Measurements from ENCODE around the gene NLRP12.

Gene NLRP12

DNA sequence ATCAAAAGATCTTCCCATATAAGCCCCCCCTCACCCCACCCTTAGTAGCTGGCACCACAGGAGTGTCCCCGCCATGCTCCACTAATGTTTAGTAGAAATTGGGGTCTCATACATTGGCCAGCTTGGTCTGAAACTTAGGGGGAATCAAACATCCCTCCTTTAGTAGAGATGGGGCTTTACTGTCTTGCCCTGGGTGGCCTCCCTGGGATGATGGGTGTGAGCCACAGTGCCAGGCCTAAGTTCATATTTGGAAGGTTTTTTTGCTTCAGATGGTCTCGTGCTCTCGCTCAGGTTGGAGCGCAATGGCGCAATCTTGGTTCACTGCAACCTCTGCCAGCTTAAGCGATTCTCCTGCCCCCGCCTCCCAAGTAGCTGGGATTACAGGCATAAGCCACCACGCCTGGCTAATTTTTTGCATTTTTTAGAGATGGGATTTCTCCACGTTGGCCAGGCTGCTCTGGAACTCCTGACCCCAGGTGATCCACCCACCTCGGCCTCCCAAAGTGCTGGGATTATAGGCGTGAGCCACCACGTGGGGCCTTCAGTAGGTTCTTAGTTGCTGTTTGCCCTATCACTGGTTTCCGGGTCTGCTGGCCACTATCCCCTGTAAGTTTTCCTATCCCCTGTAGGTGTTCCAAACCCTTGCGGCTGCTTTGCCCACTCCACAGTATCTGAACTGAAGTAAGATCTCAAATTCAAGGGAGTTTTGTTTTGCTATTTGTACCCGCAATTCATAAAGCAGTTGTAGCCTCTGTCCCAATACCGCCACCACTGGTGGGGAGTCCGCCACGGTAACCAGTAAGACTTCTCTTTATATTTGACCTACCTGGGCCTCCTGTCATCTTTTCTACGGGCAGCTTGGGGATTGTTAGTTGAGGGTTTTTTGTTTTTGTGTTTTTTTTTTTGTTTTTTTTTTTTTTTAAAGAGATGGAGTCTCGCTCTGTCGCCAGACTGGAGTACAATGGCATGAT, 34.1 kb downstream of the NLRP12 start:
- H3K79me1 ChIP-seq (ENCODE audit: low read depth, low read length): no peaks in the 10 kb centered on the region

GRCh38 chr19:53787266-53787665, 36.8 kb downstream of the NLRP12 start:
- WGBS, 2 donors (ENCODE audit: extremely low coverage in 2 of 2, insufficient read length in 2 of 2, insufficient replicate concordance in 1 of 2): no CpG with 5 or more reads among the region's 15 CpGs
- no peak overlapping the region for H3K4me3 ChIP-seq (ENCODE audit: low read length in 2 of 2)

More for the DNA sequence above, 34.1 kb downstream of the NLRP12 start:
- H3K4me2 ChIP-seq (ENCODE audit: insufficient read depth, low read length, poor library complexity, severe bottlenecking): no peak overlapping the region
- H3K9me3 ChIP-seq (replicated peaks in 1 of 2; ENCODE audit: control insufficient read depth in 2 of 2, insufficient read depth in 1 of 2, low read depth in 1 of 2, low read length in 2 of 2): no peaks in the 10 kb centered on the region
- H2AFZ ChIP-seq (ENCODE audit: low read length): no peak overlapping the region
- no peak overlapping the region for H2BK120ac ChIP-seq (ENCODE audit: low read depth, low read length)
- no peak overlapping the region for H3K4me3 ChIP-seq (ENCODE audit: low read length in 2 of 2)
- H2BK5ac ChIP-seq (ENCODE audit: low read length): no peak overlapping the region
- no peak overlapping the region for H4K8ac ChIP-seq (ENCODE audit: low read depth, low read length)
- H2BK12ac ChIP-seq (ENCODE audit: low read length): no peak overlapping the region
- H3K36me3 ChIP-seq (replicated peaks in 1 of 2; ENCODE audit: control insufficient read depth in 2 of 2, insufficient read depth in 2 of 2, low read length in 2 of 2): no peaks in the 10 kb centered on the region
- H3K4ac ChIP-seq (ENCODE audit: low read length): no peak overlapping the region
- WGBS, 2 donors (ENCODE audit: extremely low coverage in 2 of 2, insufficient read length in 2 of 2, insufficient replicate concordance in 1 of 2): no CpG with 5 or more reads among the region's 21 CpGs
- H2AK5ac ChIP-seq (ENCODE audit: low read depth, low read length): no peak overlapping the region
- no peak overlapping the region for H3K27ac ChIP-seq (replicated peaks; ENCODE audit: low read length)
- no peak overlapping the region for H3K14ac ChIP-seq (ENCODE audit: low read length)
- peak overlapping the region; percentile 92 for H3K23ac ChIP-seq (ENCODE audit: low read depth, low read length, poor library complexity)
- no peak overlapping the region for H4K91ac ChIP-seq (ENCODE audit: low read depth, low read length, poor library complexity)
- no peak for DNase-seq (ENCODE audit: low spot score)
- peaks cover 0 to 1% of the 10 kb centered on the region in 2 donors for H3K4me1 ChIP-seq (ENCODE audit: control insufficient read depth in 2 of 2, insufficient read depth in 1 of 2, low read depth in 1 of 2, low read length in 2 of 2)
- no peak overlapping the region for H3K9ac ChIP-seq (ENCODE audit: low read depth, low read length, poor library complexity)
- H3K18ac ChIP-seq (ENCODE audit: low read length): no peak overlapping the region
- no peak overlapping the region for H2BK15ac ChIP-seq (ENCODE audit: low read length)
- H3K27me3 ChIP-seq (ENCODE audit: control insufficient read depth in 3 of 3, insufficient read depth in 3 of 3, low read depth in 1 of 3, low read length in 3 of 3): no peaks in the 10 kb centered on the region

GRCh38 chr19:53786744-53787143, 37.4 kb downstream of the NLRP12 start:
- no peak overlapping the region for H3K18ac ChIP-seq (ENCODE audit: low read length)
- H3K4me3 ChIP-seq (ENCODE audit: low read length in 2 of 2): no peak overlapping the region
- no peak overlapping the region for H2BK15ac ChIP-seq (ENCODE audit: low read length)
- H2BK120ac ChIP-seq (ENCODE audit: low read depth, low read length): no peak overlapping the region
- H3K4ac ChIP-seq (ENCODE audit: low read length): no peak overlapping the region
- H3K9me3 ChIP-seq (replicated peaks in 1 of 2; ENCODE audit: control insufficient read depth in 2 of 2, insufficient read depth in 1 of 2, low read depth in 1 of 2, low read length in 2 of 2): no peaks in the 10 kb centered on the region
- no peak overlapping the region for H2BK5ac ChIP-seq (ENCODE audit: low read length)
- H3K4me1 ChIP-seq (ENCODE audit: control insufficient read depth in 2 of 2, insufficient read depth in 1 of 2, low read depth in 1 of 2, low read length in 2 of 2): peaks cover 0 to 1% of the 10 kb centered on the region in 2 donors
- H2BK12ac ChIP-seq (ENCODE audit: low read length): no peak overlapping the region
- H3K79me1 ChIP-seq (ENCODE audit: low read depth, low read length): no peaks in the 10 kb centered on the region
- H4K91ac ChIP-seq (ENCODE audit: low read depth, low read length, poor library complexity): no peak overlapping the region
- H2AFZ ChIP-seq (ENCODE audit: low read length): no peak overlapping the region
- no peaks in the 10 kb centered on the region for H3K27me3 ChIP-seq (ENCODE audit: control insufficient read depth in 3 of 3, insufficient read depth in 3 of 3, low read depth in 1 of 3, low read length in 3 of 3)
- H4K8ac ChIP-seq (ENCODE audit: low read depth, low read length): no peak overlapping the region
- no peaks in the 10 kb centered on the region for H3K36me3 ChIP-seq (replicated peaks in 1 of 2; ENCODE audit: control insufficient read depth in 2 of 2, insufficient read depth in 2 of 2, low read length in 2 of 2)
- H3K9ac ChIP-seq (ENCODE audit: low read depth, low read length, poor library complexity): no peak overlapping the region
- H3K27ac ChIP-seq (replicated peaks; ENCODE audit: low read length): no peak overlapping the region
- H3K14ac ChIP-seq (ENCODE audit: low read length): no peak overlapping the region
- no peak overlapping the region for H3K4me2 ChIP-seq (ENCODE audit: insufficient read depth, low read length, poor library complexity, severe bottlenecking)
- H2AK5ac ChIP-seq (ENCODE audit: low read depth, low read length): no peak overlapping the region
- no peak overlapping the region for H3K23ac ChIP-seq (ENCODE audit: low read depth, low read length, poor library complexity)
- no CpG with 5 or more reads among the region's 7 CpGs for WGBS, 2 donors (ENCODE audit: extremely low coverage in 2 of 2, insufficient read length in 2 of 2, insufficient replicate concordance in 1 of 2)
- DNase-seq (ENCODE audit: low spot score): no peak

More at GRCh38 chr19:53787266-53787665, 36.8 kb downstream of the NLRP12 start:
- no peak overlapping the region for H2BK12ac ChIP-seq (ENCODE audit: low read length)
- no peak overlapping the region for H2BK120ac ChIP-seq (ENCODE audit: low read depth, low read length)
- H4K8ac ChIP-seq (ENCODE audit: low read depth, low read length): no peak overlapping the region
- H2AFZ ChIP-seq (ENCODE audit: low read length): no peak overlapping the region
- no peak overlapping the region for H3K14ac ChIP-seq (ENCODE audit: low read length)
- H3K4me1 ChIP-seq (ENCODE audit: control insufficient read depth in 2 of 2, insufficient read depth in 1 of 2, low read depth in 1 of 2, low read length in 2 of 2): peaks cover 0 to 1% of the 10 kb centered on the region in 2 donors
- no peak overlapping the region for H2BK5ac ChIP-seq (ENCODE audit: low read length)
- H3K18ac ChIP-seq (ENCODE audit: low read length): no peak overlapping the region
- no peak overlapping the region for H3K4me2 ChIP-seq (ENCODE audit: insufficient read depth, low read length, poor library complexity, severe bottlenecking)
- H3K36me3 ChIP-seq (replicated peaks in 1 of 2; ENCODE audit: control insufficient read depth in 2 of 2, insufficient read depth in 2 of 2, low read length in 2 of 2): no peaks in the 10 kb centered on the region
- no peaks in the 10 kb centered on the region for H3K27me3 ChIP-seq (ENCODE audit: control insufficient read depth in 3 of 3, insufficient read depth in 3 of 3, low read depth in 1 of 3, low read length in 3 of 3)
- no peak for DNase-seq (ENCODE audit: low spot score)
- no peak overlapping the region for H2BK15ac ChIP-seq (ENCODE audit: low read length)
- H4K91ac ChIP-seq (ENCODE audit: low read depth, low read length, poor library complexity): no peak overlapping the region
- no peaks in the 10 kb centered on the region for H3K79me1 ChIP-seq (ENCODE audit: low read depth, low read length)
- no peak overlapping the region for H2AK5ac ChIP-seq (ENCODE audit: low read depth, low read length)
- no peaks in the 10 kb centered on the region for H3K9me3 ChIP-seq (replicated peaks in 1 of 2; ENCODE audit: control insufficient read depth in 2 of 2, insufficient read depth in 1 of 2, low read depth in 1 of 2, low read length in 2 of 2)
- H3K23ac ChIP-seq (ENCODE audit: low read depth, low read length, poor library complexity): peak overlapping the region; percentile 48
- no peak overlapping the region for H3K27ac ChIP-seq (replicated peaks; ENCODE audit: low read length)
- no peak overlapping the region for H3K4ac ChIP-seq (ENCODE audit: low read length)
- no peak overlapping the region for H3K9ac ChIP-seq (ENCODE audit: low read depth, low read length, poor library complexity)

DNA sequence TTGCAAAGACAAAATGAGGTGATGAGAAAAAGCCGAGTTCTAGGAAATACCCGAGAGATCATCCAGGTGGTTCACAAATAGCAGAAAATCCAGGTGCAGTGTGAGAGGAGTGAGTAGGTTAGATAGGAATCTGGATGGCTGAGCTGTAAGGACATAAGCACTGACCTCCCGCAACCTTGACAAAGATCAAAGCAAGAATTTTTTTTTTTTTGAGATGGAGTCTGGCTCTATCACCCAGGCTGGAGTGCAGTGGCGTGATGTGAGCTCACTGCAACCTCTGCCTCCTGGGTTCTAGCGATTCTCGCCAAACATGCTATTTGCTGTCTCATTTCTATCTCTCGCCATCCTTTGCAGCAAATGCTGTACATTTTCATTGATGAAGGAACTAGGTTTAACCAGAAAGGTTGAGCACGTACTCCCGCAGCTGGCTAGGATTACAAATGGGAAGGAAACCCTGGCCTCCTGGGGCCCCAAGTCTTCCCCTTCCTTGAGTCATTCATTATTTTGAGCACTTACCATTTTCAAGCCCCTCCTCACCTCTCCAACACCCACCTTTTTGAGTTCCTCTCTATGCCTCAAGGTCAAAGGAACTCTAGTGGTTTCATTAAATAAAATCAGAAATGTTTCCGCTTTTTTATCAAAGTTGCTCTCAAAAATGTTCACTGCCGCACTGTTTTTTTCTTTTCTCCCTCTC, 38.8 kb downstream of the NLRP12 start:
- H3K27me3 ChIP-seq (ENCODE audit: control insufficient read depth in 3 of 3, insufficient read depth in 3 of 3, low read depth in 1 of 3, low read length in 3 of 3): no peaks in the 10 kb centered on the region
- H2AK5ac ChIP-seq (ENCODE audit: low read depth, low read length): no peak overlapping the region
- H3K9me3 ChIP-seq (replicated peaks in 1 of 2; ENCODE audit: control insufficient read depth in 2 of 2, insufficient read depth in 1 of 2, low read depth in 1 of 2, low read length in 2 of 2): no peaks in the 10 kb centered on the region
- H3K9ac ChIP-seq (ENCODE audit: low read depth, low read length, poor library complexity): no peak overlapping the region
- H3K23ac ChIP-seq (ENCODE audit: low read depth, low read length, poor library complexity): no peak overlapping the region
- H2BK12ac ChIP-seq (ENCODE audit: low read length): no peak overlapping the region
- no peak for DNase-seq (ENCODE audit: low spot score)
- no CpG with 5 or more reads among the region's 11 CpGs for WGBS, 2 donors (ENCODE audit: extremely low coverage in 2 of 2, insufficient read length in 2 of 2, insufficient replicate concordance in 1 of 2)
- no peak overlapping the region for H3K14ac ChIP-seq (ENCODE audit: low read length)
- no peak overlapping the region for H2BK5ac ChIP-seq (ENCODE audit: low read length)
- no peak overlapping the region for H4K8ac ChIP-seq (ENCODE audit: low read depth, low read length)
- no peaks in the 10 kb centered on the region for H3K79me1 ChIP-seq (ENCODE audit: low read depth, low read length)
- peaks cover 0 to 1% of the 10 kb centered on the region in 2 donors for H3K4me1 ChIP-seq (ENCODE audit: control insufficient read depth in 2 of 2, insufficient read depth in 1 of 2, low read depth in 1 of 2, low read length in 2 of 2)
- H3K27ac ChIP-seq (replicated peaks; ENCODE audit: low read length): no peak overlapping the region
- H2BK120ac ChIP-seq (ENCODE audit: low read depth, low read length): no peak overlapping the region
- no peak overlapping the region for H4K91ac ChIP-seq (ENCODE audit: low read depth, low read length, poor library complexity)
- H3K4ac ChIP-seq (ENCODE audit: low read length): no peak overlapping the region
- H2AFZ ChIP-seq (ENCODE audit: low read length): no peak overlapping the region
- H2BK15ac ChIP-seq (ENCODE audit: low read length): no peak overlapping the region
- no peak overlapping the region for H3K18ac ChIP-seq (ENCODE audit: low read length)
- H3K36me3 ChIP-seq (replicated peaks in 1 of 2; ENCODE audit: control insufficient read depth in 2 of 2, insufficient read depth in 2 of 2, low read length in 2 of 2): no peaks in the 10 kb centered on the region
- H3K4me2 ChIP-seq (ENCODE audit: insufficient read depth, low read length, poor library complexity, severe bottlenecking): no peak overlapping the region
- no peak overlapping the region for H3K4me3 ChIP-seq (ENCODE audit: low read length in 2 of 2)

All from neuronal stem cell (in vitro differentiated cells).